Neural progenitor cell (in vitro differentiated cells): ENCODE data around the gene CTSF. TPM values are rescaled to one million over a fixed set of nuclear protein-coding genes. Genes with fewer than 3 reads are reported as not detected.
"Not testable (repeated sequence)": the region's sequence is repeated elsewhere in the genome, so short reads cannot be mapped to it uniquely, and the experiment has no call there.

Experiments used
- DNase-seq: peaks from one replicate; pipeline ENCODE4 v3.0.0-alpha.2; 2016; ENCODE audit warnings: low spot score
- H2AFZ ChIP-seq: fragments of 200-600 bp; sonication (generic); replicated peaks from 2 replicates; pipeline ENCODE4 v1.6.1; 2016; ENCODE audit warnings: antibody characterized with exemption
- H3F3A ChIP-seq: fragments of 200-600 bp; sonication (generic); 2 replicates; pipeline ENCODE4 v1.6.1; 2016; ENCODE audit warnings: antibody characterized with exemption, low read depth
- H3K27ac ChIP-seq: fragments of 200-600 bp; sonication (generic); 2 replicates; pipeline ENCODE4 v1.5.1; 2016; ENCODE audit warnings: mild to moderate bottlenecking
- H3K27me3 ChIP-seq: fragments of 200-600 bp; sonication (generic); 2 replicates; pipeline ENCODE4 v1.6.1; 2016; ENCODE audit warnings: mild to moderate bottlenecking, moderate library complexity
- H3K36me3 ChIP-seq: fragments of 200-600 bp; sonication (generic); 2 replicates; pipeline ENCODE4 v1.5.1; 2016
- H3K4me1 ChIP-seq: fragments of 200-600 bp; sonication (generic); 2 replicates; pipeline ENCODE4 v1.6.1; 2016; ENCODE audit warnings: mixed run types
- H3K4me2 ChIP-seq: fragments of 200-600 bp; sonication (generic); 2 replicates; pipeline ENCODE4 v1.6.1; 2016
- H3K4me3 ChIP-seq: fragments of 200-600 bp; sonication (generic); 2 replicates; pipeline ENCODE4 v1.5.1; 2016
- H3K79me2 ChIP-seq: fragments of 200-600 bp; sonication (generic); 2 replicates; pipeline ENCODE4 v1.6.1; 2016; ENCODE audit warnings: low read depth
- H3K9ac ChIP-seq: fragments of 200-600 bp; sonication (generic); 2 replicates; pipeline ENCODE4 v1.6.1; 2016
- H3K9me3 ChIP-seq: fragments of 200-600 bp; sonication (generic); 2 replicates; pipeline ENCODE4 v1.5.1; 2016; ENCODE audit warnings: low read depth
- H4K20me1 ChIP-seq: fragments of 200-600 bp; sonication (generic); 2 replicates; pipeline ENCODE4 v1.6.1; 2016; ENCODE audit warnings: low read depth
- H3K27ac Mint-ChIP-seq: 3 replicates; pipeline ENCODE4 v1.8.0; 2021; ENCODE audit warnings: mixed read lengths
- H3K27me3 Mint-ChIP-seq: 2 replicates; pipeline ENCODE4 v1.8.0; 2022; ENCODE audit warnings: low read depth, mild to moderate bottlenecking, inconsistent platforms, moderate library complexity, mixed read lengths; ENCODE audit not compliant: insufficient read depth
- H3K36me3 Mint-ChIP-seq: 3 replicates; pipeline ENCODE4 v1.8.0; 2021; ENCODE audit warnings: mixed read lengths
- H3K4me1 Mint-ChIP-seq: 3 replicates; pipeline ENCODE4 v1.8.0; 2021; ENCODE audit warnings: mixed read lengths
- H3K4me3 Mint-ChIP-seq: 3 replicates; pipeline ENCODE4 v1.8.0; 2021; ENCODE audit warnings: mild to moderate bottlenecking, moderate library complexity, mixed read lengths
- H3K9me3 Mint-ChIP-seq: 3 replicates; pipeline ENCODE4 v1.8.0; 2020; ENCODE audit warnings: mixed read lengths
- CTCF ChIP-seq: fragments of 200-600 bp; sonication (generic); IDR thresholded peaks from 2 replicates; pipeline ENCODE4 v1.5.1; 2017; ENCODE audit warnings: antibody characterized with exemption, mild to moderate bottlenecking
- EZH2 ChIP-seq: fragments of 200-600 bp; sonication (generic); IDR thresholded peaks from 2 replicates; pipeline ENCODE4 v1.6.1; 2017; ENCODE audit warnings: antibody characterized with exemption, mild to moderate bottlenecking, moderate library complexity
- EZH2phosphoT487 ChIP-seq: fragments of 200-600 bp; sonication (generic); IDR thresholded peaks from 2 replicates; pipeline ENCODE4 v1.6.1; 2017; ENCODE audit warnings: antibody characterized with exemption
- total RNA-seq: library from RNA; depleted of rRNA; stranded (reverse); fragments of >200 nt; gene quantifications from 2 replicates; pipeline ENCODE4 v1.2.3, GENCODE V29; 2015; ENCODE audit warnings: low replicate concordance

Gene CTSF
- total RNA-seq, 1 donor from 2014 or later, result not detected

GRCh38 chr11:66586136-66586535, 17.7 kb upstream of the CTSF start:
- peaks cover 9% of the 10 kb centered on the region for H3F3A ChIP-seq
- Mint-ChIP-seq H3K9me3 (peaks cover 39% of the 10 kb centered on the region), H3K4me3 (no peak overlapping the region), H3K4me1 (no peaks in the 10 kb centered on the region), H3K36me3 (no peaks in the 10 kb centered on the region), H3K27me3 (peaks cover 3% of the 10 kb centered on the region), H3K27ac (no peak overlapping the region)
- no peak overlapping the region for H3K4me2 ChIP-seq
- H3K27me3 ChIP-seq, result no peaks in the 10 kb centered on the region
- H4K20me1 ChIP-seq, result no peaks in the 10 kb centered on the region
- no peak overlapping the region for H3K4me3 ChIP-seq
- no peaks in the 10 kb centered on the region for H3K9me3 ChIP-seq
- no peaks in the 10 kb centered on the region for H3K79me2 ChIP-seq
- no peak for DNase-seq
- H3K4me1 ChIP-seq, result peaks cover 11% of the 10 kb centered on the region
- no peak overlapping the region for H2AFZ ChIP-seq
- H3K36me3 ChIP-seq, result no peaks in the 10 kb centered on the region
- no peak for TF ChIP-seq CTCF
- no peak for TF ChIP-seq EZH2
- TF ChIP-seq EZH2phosphoT487, result no peak
- H3K27ac ChIP-seq, result no peak overlapping the region
- no peak overlapping the region for H3K9ac ChIP-seq

GRCh38 chr11:66585447-66585846, 17.0 kb upstream of the CTSF start:
- DNase-seq, H3K27ac Mint-ChIP-seq, H2AFZ ChIP-seq, H3K79me2 ChIP-seq, H3K27me3 Mint-ChIP-seq, H3K36me3 ChIP-seq, H3K4me2 ChIP-seq, H3K27me3 ChIP-seq, H3K4me3 ChIP-seq, H3F3A ChIP-seq, H3K9me3 ChIP-seq, H3K4me3 Mint-ChIP-seq, H4K20me1 ChIP-seq, H3K27ac ChIP-seq, H3K4me1 Mint-ChIP-seq, H3K36me3 Mint-ChIP-seq, H3K9ac ChIP-seq: not testable (repeated sequence)
- peaks cover 34% of the 10 kb centered on the region for H3K9me3 Mint-ChIP-seq
- peaks cover 11% of the 10 kb centered on the region for H3K4me1 ChIP-seq

DNA sequence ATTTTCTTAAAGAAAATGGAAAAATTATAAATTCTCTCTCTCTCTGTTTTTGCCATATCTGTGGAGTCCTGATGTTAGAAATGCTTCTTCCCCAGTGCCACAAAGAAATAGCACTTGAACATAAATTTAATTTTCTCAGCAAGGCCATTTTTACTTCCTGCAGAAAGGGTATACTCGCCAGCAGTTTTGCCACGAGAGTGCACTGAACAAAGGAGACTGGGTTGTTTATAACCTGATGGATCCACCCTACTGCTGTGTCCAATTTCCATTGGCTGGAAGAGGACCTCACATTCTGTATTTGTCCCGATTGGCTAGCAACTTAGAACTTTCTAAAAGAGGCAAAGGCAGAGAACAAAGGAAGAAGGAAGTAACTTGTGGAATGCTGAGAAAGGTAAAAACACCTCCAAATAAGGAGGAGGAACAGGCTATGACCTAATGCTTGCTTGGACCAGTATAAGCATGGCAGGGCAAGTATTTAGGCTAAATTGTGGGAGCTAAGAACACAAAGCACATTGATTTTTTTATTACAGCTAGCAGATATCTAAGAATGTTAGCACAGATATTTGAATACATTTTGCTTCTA, 14.2 kb upstream of the CTSF start:
- H3K9me3 Mint-ChIP-seq, result peaks cover 27% of the 10 kb centered on the region
- H3K4me3 Mint-ChIP-seq, result not testable (repeated sequence)

DNA sequence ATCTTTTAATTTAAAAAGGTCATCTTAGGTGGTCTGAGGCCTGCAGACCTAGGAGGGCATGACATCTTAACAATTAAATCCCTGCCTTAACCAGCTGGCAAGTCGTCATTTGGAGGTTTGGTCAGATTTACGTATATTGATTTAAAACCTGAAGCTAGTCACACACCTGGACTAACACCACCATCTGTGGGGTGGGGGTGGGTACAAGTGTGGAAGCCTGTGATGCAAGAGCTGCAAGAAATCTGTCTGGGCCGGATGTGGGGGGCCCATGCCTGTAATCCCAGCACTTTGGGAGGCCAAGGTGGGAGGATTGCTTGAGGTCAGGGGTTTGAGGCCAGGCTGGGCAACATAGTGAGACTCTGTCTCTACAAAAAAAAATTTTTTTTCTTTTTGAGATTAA, 12.9 kb upstream of the CTSF start:
- no peak overlapping the region for H2AFZ ChIP-seq
- H3K9me3 ChIP-seq, result no peaks in the 10 kb centered on the region
- H4K20me1 ChIP-seq, result no peaks in the 10 kb centered on the region
- no peak overlapping the region for H3K9ac ChIP-seq
- H3K27ac ChIP-seq, result no peak overlapping the region
- H3F3A ChIP-seq, result peaks cover 9% of the 10 kb centered on the region
- Mint-ChIP-seq H3K9me3 (peaks cover 21% of the 10 kb centered on the region), H3K4me3 (no peak overlapping the region), H3K27ac (no peak overlapping the region), H3K27me3 (peaks cover under 1% of the 10 kb centered on the region), H3K4me1 (peaks cover 8% of the 10 kb centered on the region), H3K36me3 (no peaks in the 10 kb centered on the region)
- H3K36me3 ChIP-seq, result no peaks in the 10 kb centered on the region
- no peak for DNase-seq
- H3K4me2 ChIP-seq, result no peak overlapping the region
- H3K4me1 ChIP-seq, result peaks cover 11% of the 10 kb centered on the region
- H3K4me3 ChIP-seq, result no peak overlapping the region
- H3K27me3 ChIP-seq, result no peaks in the 10 kb centered on the region
- H3K79me2 ChIP-seq, result no peaks in the 10 kb centered on the region
- no peak for TF ChIP-seq EZH2
- TF ChIP-seq CTCF, result no peak
- TF ChIP-seq EZH2phosphoT487, result no peak

More for the DNA sequence above, 14.2 kb upstream of the CTSF start:
- H3K27ac Mint-ChIP-seq, H3K9ac ChIP-seq, H3K4me2 ChIP-seq, H3K36me3 Mint-ChIP-seq, H3K79me2 ChIP-seq, H4K20me1 ChIP-seq, H3F3A ChIP-seq, H3K27me3 ChIP-seq, H3K9me3 ChIP-seq, H3K4me3 ChIP-seq, H3K27me3 Mint-ChIP-seq, H3K4me1 Mint-ChIP-seq, H3K36me3 ChIP-seq: not testable (repeated sequence)
- Histone ChIP-seq H2AFZ (peak overlapping the region; percentile 78), H3K27ac (peak overlapping the region; percentile 88), H3K4me1 (peaks cover 11% of the 10 kb centered on the region)
- peak; percentile 50 for DNase-seq
